Cardiac fibroblast (primary cell): ENCODE measurements around the gene ANAPC7.

Source experiments
- DNase-seq, 2 donors: peaks; one replicate each; pipeline versions ENCODE4 v3.0.0 to v3.0.0-alpha.2; 2010; ENCODE audit warnings: low read depth in 2 of 2
- H3K4me3 ChIP-seq, 2 donors: replicated peaks in 1 of 2; 1 replicate in 1 of 2; 2 replicates in 1 of 2; pipeline ENCODE4 v1.5.1; 2011; ENCODE audit warnings: low read depth in 2 of 2, low read length in 2 of 2, mild to moderate bottlenecking in 2 of 2, moderate library complexity in 1 of 2
- CTCF ChIP-seq: IDR thresholded peaks from one replicate; pipeline ENCODE4 v1.5.1; 2011; ENCODE audit warnings: low read depth, mild to moderate bottlenecking, low read length, inconsistent platforms

The ANAPC7 gene

GRCh38 chr12:110372056-110372425, 31.5 kb downstream of the ANAPC7 start:
- H3K4me3 ChIP-seq, result no peak overlapping the region
- no peak for TF ChIP-seq CTCF
- no peak for DNase-seq

GRCh38 chr12:110371408-110372055, 32.0 kb downstream of the ANAPC7 start:
- DNase-seq, result peak in 1 of 2 donors; percentile 46
- H3K4me3 ChIP-seq, result no peak overlapping the region
- no peak for TF ChIP-seq CTCF

- no peak for DNase-seq
- no peak overlapping the region for H3K4me3 ChIP-seq
- TF ChIP-seq CTCF, result no peak
These were observed 32.7 kb downstream of the ANAPC7 start for GRCh38 chr12:110370732-110371231.

- no peak for TF ChIP-seq CTCF
- no peak for DNase-seq
These were observed 33.5 kb downstream of the ANAPC7 start for GRCh38 chr12:110369992-110370391.

GRCh38 chr12:110367181-110367864, 36.2 kb downstream of the ANAPC7 start:
- TF ChIP-seq CTCF, result no peak
- no peak for DNase-seq
- H3K4me3 ChIP-seq, result no peak overlapping the region

More at GRCh38 chr12:110369992-110370391, 33.5 kb downstream of the ANAPC7 start:
- H3K4me3 ChIP-seq, result no peak overlapping the region

- no peak for DNase-seq
- no peak for TF ChIP-seq CTCF
- H3K4me3 ChIP-seq, result no peak overlapping the region
These were observed 37.0 kb downstream of the ANAPC7 start for GRCh38 chr12:110366321-110367142.
